Caco-2 (cell line): ENCODE measurements around the gene UBE3C. TPM values are rescaled to one million over a fixed set of nuclear protein-coding genes. Genes with fewer than 3 reads are reported as not detected.

ENCODE experiments used
- BruUV-seq: library from RNA; stranded (reverse); fragments of 400-500 nt; replicated peaks from 2 replicates; lab custom pipeline; 2021; lab: Mats Ljungman, UMichigan
- CTCF ChIA-PET: fragments of 300-600 bp; sonication (Branson Sonifier 250); formaldehyde crosslinking; loops from one replicate; lab custom pipeline; 2022; ENCODE audit warnings: antibody characterized with exemption; lab: Charles Lee
- POLR2A ChIA-PET: fragments of 300-600 bp; sonication (Branson Sonifier 250); formaldehyde crosslinking; loops from one replicate; lab custom pipeline; 2022; ENCODE audit warnings: antibody characterized with exemption; lab: Charles Lee
- DNase-seq, 2 experiments: peaks; one replicate each; pipeline versions ENCODE4 v3.0.0 to v3.0.0-alpha.2; 2020 to 2022
- H3K27me3 ChIP-seq: replicated peaks from 2 replicates; pipeline ENCODE4 v1.6.0; 2011; ENCODE audit warnings: low read length; ENCODE audit not compliant: control insufficient read depth, insufficient read depth
- H3K36me3 ChIP-seq: 2 replicates; pipeline ENCODE4 v1.5.1; 2011; ENCODE audit warnings: low read length; ENCODE audit not compliant: control insufficient read depth, insufficient read depth
- H3K4me1 ChIP-seq: fragments of 250-450 bp; sonication (Bioruptor Pico); 2 replicates; pipeline ENCODE4 v1.5.1; 2020; ENCODE audit warnings: mild to moderate bottlenecking
- H3K4me3 ChIP-seq: 2 replicates; pipeline ENCODE4 v1.5.1; 2011; ENCODE audit warnings: low read depth, mild to moderate bottlenecking, control low read depth, low read length
- H3K9me3 ChIP-seq: fragments of 250-450 bp; sonication (Bioruptor Pico); 2 replicates; pipeline ENCODE4 v1.5.1; 2020; ENCODE audit warnings: mild to moderate bottlenecking, moderate library complexity
- H3K27ac Mint-ChIP-seq: one replicate; pipeline ENCODE4 v1.8.0; 2022; ENCODE audit warnings: mixed read lengths; ENCODE audit not compliant: unreplicated experiment
- H3K27me3 Mint-ChIP-seq: one replicate; pipeline ENCODE4 v1.8.0; 2022; ENCODE audit warnings: mixed read lengths; ENCODE audit not compliant: insufficient read depth, unreplicated experiment
- H3K36me3 Mint-ChIP-seq: one replicate; pipeline ENCODE4 v1.8.0; 2022; ENCODE audit warnings: mild to moderate bottlenecking, mixed read lengths; ENCODE audit not compliant: insufficient read depth, unreplicated experiment
- H3K4me1 Mint-ChIP-seq: one replicate; pipeline ENCODE4 v1.8.0; 2022; ENCODE audit warnings: low read depth, mixed read lengths; ENCODE audit not compliant: unreplicated experiment
- H3K4me3 Mint-ChIP-seq: one replicate; pipeline ENCODE4 v1.8.0; 2022; ENCODE audit warnings: mild to moderate bottlenecking, moderate library complexity, mixed read lengths; ENCODE audit not compliant: unreplicated experiment
- H3K9me3 Mint-ChIP-seq: one replicate; pipeline ENCODE4 v1.8.0; 2022; ENCODE audit warnings: mixed read lengths; ENCODE audit not compliant: unreplicated experiment
- CTCF ChIP-seq, 2 experiments: fragments of 200-600 bp in 1 of 2; IDR thresholded peaks; 1 replicate in 1 of 2; 2 replicates in 1 of 2; pipeline versions ENCODE4 v1.5.1 to v1.8.0; 2011 to 2022; ENCODE audit warnings: antibody characterized with exemption in 1 of 2, control low read depth in 1 of 2, inconsistent platforms in 1 of 2, low read depth in 1 of 2, low read length in 1 of 2, mild to moderate bottlenecking in 1 of 2, moderate library complexity in 1 of 2; ENCODE audit not compliant: insufficient read depth in 1 of 2, severe bottlenecking in 1 of 2, unreplicated experiment in 1 of 2
- intact Hi-C: fragments of 100-400 bp; cut with micrococcal nuclease; formaldehyde crosslinking; loops from one replicate; pipeline ENCODE4 v1.10.0; 2022; ENCODE audit not compliant: unreplicated experiment
- total RNA-seq: library from RNA; stranded (reverse); gene quantifications from 2 replicates; pipeline ENCODE4 v1.2.3, GENCODE V29; 2022

Gene UBE3C
- total RNA-seq, 1 experiment from 2014 or later = 76.1 TPM

DNA sequence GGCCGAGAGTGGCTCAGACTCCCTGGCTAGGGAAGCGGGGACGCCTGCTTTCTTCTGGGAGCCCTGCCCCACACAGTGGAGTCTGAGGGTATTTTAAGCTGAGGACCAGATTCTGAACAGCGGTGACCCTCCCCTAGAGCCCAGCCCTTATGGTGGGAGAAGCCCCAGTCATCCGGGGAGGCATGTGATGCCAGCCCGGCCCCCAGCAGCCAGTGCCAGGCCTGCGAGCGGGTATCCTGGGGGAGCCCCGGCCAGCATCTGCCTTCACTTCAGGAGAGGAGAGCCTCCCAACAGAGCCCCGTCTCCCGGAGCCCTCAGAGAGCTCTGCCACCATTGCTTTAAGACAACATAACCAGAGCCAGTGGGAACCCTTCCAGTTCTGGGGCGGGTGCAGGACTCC, 156.6 kb downstream of the UBE3C start:
- H3K9me3 Mint-ChIP-seq = peaks cover 10% of the 10 kb centered on the region
- Histone ChIP-seq H3K36me3 (no peaks in the 10 kb centered on the region), H3K4me1 (no peaks in the 10 kb centered on the region), H3K9me3 (no peaks in the 10 kb centered on the region), H3K4me3 (no peak overlapping the region), H3K27me3 (no peaks in the 10 kb centered on the region)
- BruUV-seq = no TSS peak
- H3K4me3 Mint-ChIP-seq = no peak overlapping the region
- DNase-seq = no peak
- H3K4me1 Mint-ChIP-seq = peaks cover 16% of the 10 kb centered on the region
- no peaks in the 10 kb centered on the region for H3K36me3 Mint-ChIP-seq
- no peaks in the 10 kb centered on the region for H3K27me3 Mint-ChIP-seq
- TF ChIP-seq CTCF (IDR thresholded peaks at IDR 0.05; ENCODE audit: insufficient read depth in 1 of 2, low read depth in 1 of 2, low read length in 1 of 2, severe bottlenecking in 1 of 2, unreplicated experiment in 1 of 2) = no peak
- H3K27ac Mint-ChIP-seq = no peak overlapping the region
- CTCF ChIA-PET = no interaction called here
- POLR2A ChIA-PET = no interaction called here
- intact Hi-C loops = no loop called here

DNA sequence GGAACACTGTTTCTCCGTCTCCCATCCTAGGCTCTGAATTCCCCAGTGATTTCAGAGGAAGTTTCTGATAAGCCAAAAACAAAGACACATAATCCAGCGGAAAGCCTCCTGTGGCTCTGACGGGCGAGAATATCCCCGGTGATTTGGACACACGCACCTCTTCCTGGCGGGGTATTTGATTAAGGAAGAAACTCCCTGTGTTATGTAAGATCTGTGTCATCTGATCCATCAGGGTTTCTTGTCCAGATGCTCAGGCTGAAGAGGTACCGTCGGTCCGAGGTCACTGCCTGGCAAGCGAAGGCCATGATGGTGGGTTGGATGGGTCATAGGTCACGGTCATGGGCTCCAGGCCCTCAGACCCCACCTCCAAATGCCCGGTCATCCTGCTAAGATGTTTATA, 158.5 kb downstream of the UBE3C start:
- intact Hi-C loops = no loop called here
- ChIA-PET POLR2A (no interaction called here), CTCF (no interaction called here)
- TF ChIP-seq CTCF (IDR thresholded peaks at IDR 0.05; ENCODE audit: insufficient read depth in 1 of 2, low read depth in 1 of 2, low read length in 1 of 2, severe bottlenecking in 1 of 2, unreplicated experiment in 1 of 2) = no peak
- Mint-ChIP-seq H3K4me3 (no peak overlapping the region), H3K9me3 (peaks cover 10% of the 10 kb centered on the region), H3K4me1 (peaks cover 13% of the 10 kb centered on the region), H3K27me3 (no peaks in the 10 kb centered on the region), H3K36me3 (no peaks in the 10 kb centered on the region), H3K27ac (no peak overlapping the region)
- Histone ChIP-seq H3K9me3 (no peaks in the 10 kb centered on the region), H3K36me3 (no peaks in the 10 kb centered on the region), H3K4me1 (no peaks in the 10 kb centered on the region), H3K27me3 (no peaks in the 10 kb centered on the region), H3K4me3 (no peak overlapping the region)
- DNase-seq = no peak
- no TSS peak for BruUV-seq

DNA sequence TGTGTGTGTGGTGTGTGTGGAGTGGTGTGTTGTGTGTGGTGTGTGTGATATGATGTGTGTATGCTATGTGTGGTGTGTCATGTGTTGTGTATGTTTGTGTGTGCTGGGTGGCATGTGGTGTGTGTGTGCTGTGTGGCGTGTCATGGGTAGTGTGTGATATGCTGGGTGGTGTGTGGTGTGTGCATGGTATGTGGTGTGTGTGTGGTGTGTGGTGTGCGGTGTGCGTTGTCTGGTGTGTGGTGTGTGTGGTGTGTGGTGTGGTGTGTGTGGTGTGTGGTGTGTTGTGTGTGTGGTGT, 160.5 kb downstream of the UBE3C start:
- Mint-ChIP-seq H3K27ac (peak overlapping the region; percentile 6), H3K4me1 (peaks cover 9% of the 10 kb centered on the region), H3K27me3 (no peaks in the 10 kb centered on the region), H3K36me3 (no peaks in the 10 kb centered on the region), H3K4me3 (no peak overlapping the region), H3K9me3 (peaks cover 10% of the 10 kb centered on the region)
- intact Hi-C loops = no loop called here
- Histone ChIP-seq H3K4me3 (no peak overlapping the region), H3K4me1 (no peaks in the 10 kb centered on the region), H3K27me3 (no peaks in the 10 kb centered on the region), H3K9me3 (no peaks in the 10 kb centered on the region), H3K36me3 (no peaks in the 10 kb centered on the region)
- no peak for TF ChIP-seq CTCF (IDR thresholded peaks at IDR 0.05; ENCODE audit: insufficient read depth in 1 of 2, low read depth in 1 of 2, low read length in 1 of 2, severe bottlenecking in 1 of 2, unreplicated experiment in 1 of 2)
- no TSS peak for BruUV-seq
- no peak for DNase-seq
- CTCF ChIA-PET = no interaction called here
- POLR2A ChIA-PET = no interaction called here
